IMR-90 (cell line): Measurements from ENCODE around the gene INCA1.

Source experiments
- CTCF ChIP-seq: conservative IDR thresholded peaks from 2 replicates; pipeline ENCODE4 v1.5.1; 2012; ENCODE audit warnings: mild to moderate bottlenecking, low read depth, low read length, improper control_type of control experiment
- FOS ChIP-seq: fragments of 150-350 bp; IDR thresholded peaks from 2 replicates; pipeline ENCODE4 v1.6.1; 2016; ENCODE audit warnings: low read depth, low read length
- POLR2A ChIP-seq: IDR thresholded peaks from 2 replicates; pipeline ENCODE4 v1.6.1; 2012; ENCODE audit warnings: mild to moderate bottlenecking, low read depth, low read length
- RAD21 ChIP-seq: IDR thresholded peaks from 2 replicates; pipeline ENCODE4 v1.6.1; 2012; ENCODE audit warnings: low read length, improper control_type of control experiment

- TF ChIP-seq CTCF = no peak
- peak; percentile 30; the same call in 1 of the 2 replicates for TF ChIP-seq POLR2A
- no peak for TF ChIP-seq RAD21
- no peak for TF ChIP-seq FOS
These were observed 52.7 kb downstream of the INCA1 start for GRCh38 chr17:4944554-4945175.
